Esophagus muscularis mucosa (tissue), 4 donors: Measurements from ENCODE around the gene TERB1. TPM values are rescaled to one million over a fixed set of nuclear protein-coding genes. Genes with fewer than 3 reads are reported as not detected.

Experiments
- DNase-seq: peaks from one replicate; pipeline ENCODE4 v3.0.0-alpha.2; 2017; ENCODE audit errors: extremely low spot score
- H3K27ac ChIP-seq, 4 donors: fragments of 200-600 bp; sonication (generic); replicated peaks in 1 of 4; 1 replicate in 3 of 4; 2 replicates in 1 of 4; pipeline ENCODE4 v1.5.1; 2016 to 2019; ENCODE audit warnings: mild to moderate bottlenecking in 1 of 4
- H3K27me3 ChIP-seq, 4 donors: fragments of 200-600 bp; sonication (generic); one replicate each; pipeline versions ENCODE4 v1.5.1 to v1.6.0; 2016 to 2019
- H3K36me3 ChIP-seq, 4 donors: fragments of 200-600 bp; sonication (generic); one replicate each; pipeline ENCODE4 v1.5.1; 2016 to 2019
- H3K4me1 ChIP-seq, 4 donors: fragments of 200-600 bp; sonication (generic); one replicate each; pipeline ENCODE4 v1.5.1; 2016 to 2019
- H3K4me3 ChIP-seq, 4 donors: fragments of 200-600 bp; sonication (generic); 1 replicate in 2 of 4; 2 replicates in 2 of 4; pipeline ENCODE4 v1.5.1; 2016 to 2019; ENCODE audit warnings: mild to moderate bottlenecking in 4 of 4, moderate library complexity in 1 of 4
- H3K9me3 ChIP-seq, 4 donors: fragments of 200-600 bp; sonication (generic); 1 replicate in 3 of 4; 2 replicates in 1 of 4; pipeline ENCODE4 v1.5.1; 2016 to 2019
- CTCF ChIP-seq, 3 experiments: fragments of 200-600 bp in 2 of 3; fragments of 450-650 bp in 1 of 3; sonication (generic) in 2 of 3; IDR thresholded peaks; one replicate each; pipeline ENCODE4 v1.5.1; 2017 to 2019; ENCODE audit warnings: antibody characterized with exemption in 3 of 3, mild to moderate bottlenecking in 2 of 3, moderate library complexity in 1 of 3
- EP300 ChIP-seq: sonication (generic); formaldehyde crosslinking; IDR thresholded peaks from one replicate; pipeline ENCODE4 v1.6.1; 2017; ENCODE audit warnings: antibody characterized with exemption
- POLR2A ChIP-seq: fragments of 450-650 bp; IDR thresholded peaks from one replicate; pipeline ENCODE4 v1.6.1; 2017; ENCODE audit warnings: antibody characterized with exemption, moderate library complexity, mild to moderate bottlenecking, low read depth
- POLR2AphosphoS5 ChIP-seq, 2 donors: sonication (generic); formaldehyde crosslinking; IDR thresholded peaks; one replicate each; pipeline ENCODE4 v1.6.1; 2017; ENCODE audit warnings: antibody characterized with exemption in 2 of 2
- WGBS: methylation state at CpG from one replicate; pipeline ENCODE4 v1.1.5; 2018; 5-methylcytosine and 5-hydroxymethylcytosine counted together
- intact Hi-C: fragments of 100-400 bp; cut with DNase I; formaldehyde crosslinking; loops from one replicate; pipeline ENCODE4 v1.15.1; 2023
- total RNA-seq, 4 donors: library from RNA; depleted of rRNA; stranded (reverse); fragments of >200 nt; gene quantifications; one replicate each; pipeline versions ENCODE4 v1.1.0 to v1.2.1, GENCODE V29; 2016

Gene TERB1
- total RNA-seq, 4 donors from 2014 or later = not detected

GRCh38 chr16:66728804-66729203 is 72.6 kb downstream of the TERB1 start:
- 59% methylated on average over 4 of the region's 4 CpGs for whole genome bisulfite sequencing
- H3K36me3 ChIP-seq = peaks cover 51 to 95% (median 91%) of the 10 kb centered on the region in 4 donors
- intact Hi-C loops = no loop called here

DNA sequence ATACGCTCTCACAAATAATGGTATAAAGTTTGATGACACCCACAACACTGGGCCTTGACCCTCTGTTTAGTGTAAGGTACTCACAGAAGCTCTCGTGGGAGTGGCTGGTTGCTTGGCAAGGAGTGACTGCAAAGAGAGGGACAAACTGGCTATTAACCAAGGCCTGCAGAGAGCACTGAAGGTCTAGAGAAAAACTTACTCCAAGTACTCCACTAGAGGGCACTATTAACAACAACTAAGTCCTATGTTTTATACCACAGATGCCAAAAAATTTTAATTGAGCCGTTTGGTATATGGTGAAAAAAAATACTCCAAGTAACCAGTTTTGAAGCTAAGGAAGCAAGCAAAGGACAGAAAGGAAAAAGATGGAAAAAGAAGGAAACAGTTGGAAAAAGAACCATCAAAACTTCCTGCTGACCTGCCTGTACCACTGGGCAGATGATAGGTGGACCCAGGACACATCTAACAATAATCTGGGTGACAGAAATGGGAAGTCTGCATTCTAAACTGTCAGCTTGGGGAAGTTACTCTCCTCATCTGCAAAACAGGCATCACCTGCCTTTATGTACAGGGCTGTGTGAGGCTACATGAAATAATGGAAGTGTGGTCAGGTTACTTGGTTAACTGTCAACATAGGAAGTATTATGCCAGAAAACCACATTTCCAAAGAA is 73.1 kb downstream of the TERB1 start:
- WGBS = 26% methylated on average over 3 of the region's 3 CpGs
- intact Hi-C loops = no loop called here
- Histone ChIP-seq H3K36me3 (peaks cover 52 to 95% (median 91%) of the 10 kb centered on the region in 4 donors), H3K4me3 (no peak overlapping the region), H3K27ac (peak overlapping the region in 1 of 4 donors; percentile 6), H3K4me1 (peaks cover 3 to 19% (median 12%) of the 10 kb centered on the region in 4 donors), H3K9me3 (no peaks in the 10 kb centered on the region), H3K27me3 (no peaks in the 10 kb centered on the region)
- TF ChIP-seq POLR2A = no peak
- TF ChIP-seq POLR2AphosphoS5 (IDR thresholded peaks at IDR 0.05) = no peak
- no peak for TF ChIP-seq EP300
- TF ChIP-seq CTCF (IDR thresholded peaks at IDR 0.05) = peak; percentile 66 to 75 (median 71)
- no peak for DNase-seq

More at GRCh38 chr16:66728804-66729203, 72.6 kb downstream of the TERB1 start:
- Histone ChIP-seq H3K4me3 (no peak overlapping the region), H3K27me3 (no peaks in the 10 kb centered on the region), H3K4me1 (peaks cover 3 to 19% (median 12%) of the 10 kb centered on the region in 4 donors), H3K9me3 (no peaks in the 10 kb centered on the region), H3K27ac (peak overlapping the region in 1 of 4 donors; percentile 6)
- no peak for DNase-seq
- no peak for TF ChIP-seq POLR2A
- no peak for TF ChIP-seq CTCF (IDR thresholded peaks at IDR 0.05)
- no peak for TF ChIP-seq EP300
- no peak for TF ChIP-seq POLR2AphosphoS5 (IDR thresholded peaks at IDR 0.05)

GRCh38 chr16:66720766-66721165 is 80.6 kb downstream of the TERB1 start:
- TF ChIP-seq EP300 = no peak
- TF ChIP-seq CTCF (IDR thresholded peaks at IDR 0.05) = no peak
- no peak for TF ChIP-seq POLR2A
- TF ChIP-seq POLR2AphosphoS5 (IDR thresholded peaks at IDR 0.05) = no peak
- DNase-seq = no peak
- H3K4me3 ChIP-seq = no peak overlapping the region
- 77% methylated on average over 3 of the region's 3 CpGs for WGBS
- H3K4me1 ChIP-seq = no peaks in the 10 kb centered on the region
- H3K9me3 ChIP-seq = no peaks in the 10 kb centered on the region
- H3K27me3 ChIP-seq = no peaks in the 10 kb centered on the region
- H3K27ac ChIP-seq = no peak overlapping the region
- intact Hi-C loops = no loop called here
- H3K36me3 ChIP-seq = peaks cover 37 to 81% (median 72%) of the 10 kb centered on the region in 4 donors

- intact Hi-C loops = no loop called here
These were observed 82.1 kb downstream of the TERB1 start for GRCh38 chr16:66719246-66719645.

More at GRCh38 chr16:66719246-66719645, 82.1 kb downstream of the TERB1 start:
- Histone ChIP-seq H3K36me3 (peaks cover 21 to 66% (median 57%) of the 10 kb centered on the region in 4 donors), H3K27ac (no peak overlapping the region), H3K4me1 (no peaks in the 10 kb centered on the region), H3K27me3 (no peaks in the 10 kb centered on the region), H3K9me3 (no peaks in the 10 kb centered on the region), H3K4me3 (no peak overlapping the region)
- WGBS = 90% methylated on average over 4 of the region's 4 CpGs
- TF ChIP-seq POLR2A (no peak), CTCF (IDR thresholded peaks at IDR 0.05) (no peak), EP300 (no peak), POLR2AphosphoS5 (IDR thresholded peaks at IDR 0.05) (no peak)
- no peak for DNase-seq
